ENCODE results near the gene FRMD4A.

The FRMD4A gene

DNA sequence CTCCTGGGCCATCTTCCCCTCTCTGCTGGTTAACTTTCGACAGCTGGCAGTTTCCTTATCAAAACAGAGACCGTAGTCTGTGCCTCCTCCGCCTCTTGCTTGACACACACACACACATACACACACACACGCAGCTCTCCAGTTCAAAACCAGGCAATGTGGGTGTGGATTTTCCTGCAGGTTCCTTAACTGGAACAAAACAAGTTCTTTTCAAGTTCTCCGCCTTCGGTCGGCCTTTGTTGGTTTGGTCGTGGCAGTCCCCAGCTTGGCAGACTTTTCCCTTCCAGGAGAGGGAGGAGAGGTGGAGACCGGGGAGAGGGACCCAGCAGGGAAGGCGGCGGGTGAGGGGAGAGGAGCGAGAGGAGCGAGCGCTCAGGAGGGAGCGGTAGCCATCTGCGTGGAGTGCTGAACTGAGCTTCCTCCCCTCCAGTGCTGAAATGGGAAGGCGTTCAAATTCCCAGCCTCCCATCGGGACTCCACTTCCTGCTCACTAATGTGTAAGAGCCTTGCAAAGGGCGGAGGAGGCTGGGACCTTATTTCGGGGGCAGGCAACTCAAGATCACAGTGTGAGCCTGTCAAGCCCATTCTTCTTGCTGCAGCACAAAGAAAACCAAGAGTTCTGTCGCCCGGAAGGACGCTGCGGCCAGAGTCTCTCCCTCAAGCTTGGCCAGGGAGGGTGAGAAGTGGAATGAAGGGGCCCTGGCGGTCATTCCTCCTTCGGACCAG, 623.4 kb downstream of the FRMD4A start:
- peak; percentile 87 for DNase-seq

DNA sequence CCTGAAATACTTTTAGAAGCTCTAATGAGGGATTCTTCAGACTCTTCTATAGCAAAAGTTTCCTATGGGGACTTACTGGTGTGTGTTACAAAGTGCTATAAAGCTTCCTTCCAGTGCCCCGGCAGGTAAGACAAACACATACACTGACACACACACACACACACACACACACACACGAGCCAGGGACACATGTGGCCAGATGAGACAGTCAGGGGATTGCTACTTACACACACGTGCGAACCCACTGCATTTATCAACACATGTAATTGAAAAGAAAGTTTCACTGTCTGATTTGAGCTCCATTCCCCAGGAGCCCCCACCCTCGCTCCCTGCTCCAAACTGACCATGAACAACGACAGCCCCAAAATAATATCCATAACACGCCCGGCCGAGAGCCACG, 624.1 kb downstream of the FRMD4A start:
- DNase-seq = no peak

DNA sequence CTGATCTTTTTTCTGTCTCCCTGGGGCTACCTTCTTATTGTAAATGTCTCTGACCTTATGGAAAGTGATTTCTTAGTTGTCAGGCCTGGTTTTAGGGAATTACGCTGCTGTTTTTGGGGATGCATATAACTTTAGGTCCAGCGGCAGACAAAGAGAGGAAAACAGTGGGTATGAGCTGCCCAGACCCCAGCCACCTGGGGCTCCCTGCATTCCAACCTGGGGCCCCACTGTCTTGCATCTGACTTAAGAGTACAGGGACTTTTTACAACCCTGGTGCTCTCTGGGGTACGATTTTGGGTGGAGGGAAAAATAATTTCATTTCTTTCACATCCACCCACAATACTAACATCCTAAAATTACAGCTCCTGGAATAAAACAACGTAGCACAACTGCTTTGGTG, 624.5 kb downstream of the FRMD4A start:
- DNase-seq = no peak

DNA sequence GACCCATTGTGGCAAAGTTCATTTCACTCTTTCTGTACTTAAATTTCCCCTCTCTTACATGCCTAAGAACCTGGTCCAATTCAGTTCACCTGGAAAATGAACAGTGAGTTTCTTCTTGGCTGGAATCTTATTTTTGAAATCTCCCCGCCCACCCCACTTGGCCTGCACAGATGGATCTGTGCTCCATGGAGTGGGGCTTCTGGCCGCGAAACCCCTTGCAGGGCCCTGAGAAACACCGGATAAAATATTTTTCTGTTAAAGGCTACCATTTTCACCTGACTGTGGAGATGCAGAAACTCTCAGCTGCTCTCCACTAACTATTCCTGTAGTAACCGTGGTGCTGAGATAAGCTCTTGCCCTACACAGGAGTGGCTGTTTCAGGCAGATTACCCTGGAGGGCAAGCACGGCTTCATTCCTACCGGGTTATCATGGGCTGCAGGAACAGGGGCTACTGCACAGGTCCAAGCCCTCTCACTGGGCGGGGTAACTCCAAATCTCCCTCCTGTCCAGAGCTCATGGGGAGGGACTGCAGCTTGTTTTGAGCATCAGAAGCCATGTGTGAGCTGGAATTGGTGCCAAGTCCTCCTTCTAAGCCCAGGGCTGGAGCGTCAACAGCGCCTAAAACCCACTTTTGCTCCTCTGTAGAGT, 625.1 kb downstream of the FRMD4A start:
- peak; percentile 97 for DNase-seq

DNA sequence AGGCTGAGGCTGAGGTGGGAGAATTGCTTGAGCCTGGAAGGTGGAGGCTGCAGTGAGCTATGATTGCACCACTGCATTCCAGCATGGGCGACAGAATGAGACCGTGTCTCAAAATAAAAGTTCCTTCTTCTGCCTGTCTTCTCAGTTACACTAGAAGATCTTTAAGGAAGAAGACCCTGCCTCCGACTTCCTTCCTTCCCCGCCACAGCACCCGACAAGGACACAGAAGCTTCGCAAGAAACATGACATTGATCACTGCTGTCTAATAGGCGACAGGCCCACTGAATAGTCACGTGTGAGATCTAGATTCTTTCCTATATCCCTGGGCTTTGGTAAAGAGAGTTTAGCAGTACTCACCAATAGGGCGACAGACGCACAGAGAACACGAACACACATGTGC, 625.8 kb downstream of the FRMD4A start:
- DNase-seq = peak; percentile 8

DNA sequence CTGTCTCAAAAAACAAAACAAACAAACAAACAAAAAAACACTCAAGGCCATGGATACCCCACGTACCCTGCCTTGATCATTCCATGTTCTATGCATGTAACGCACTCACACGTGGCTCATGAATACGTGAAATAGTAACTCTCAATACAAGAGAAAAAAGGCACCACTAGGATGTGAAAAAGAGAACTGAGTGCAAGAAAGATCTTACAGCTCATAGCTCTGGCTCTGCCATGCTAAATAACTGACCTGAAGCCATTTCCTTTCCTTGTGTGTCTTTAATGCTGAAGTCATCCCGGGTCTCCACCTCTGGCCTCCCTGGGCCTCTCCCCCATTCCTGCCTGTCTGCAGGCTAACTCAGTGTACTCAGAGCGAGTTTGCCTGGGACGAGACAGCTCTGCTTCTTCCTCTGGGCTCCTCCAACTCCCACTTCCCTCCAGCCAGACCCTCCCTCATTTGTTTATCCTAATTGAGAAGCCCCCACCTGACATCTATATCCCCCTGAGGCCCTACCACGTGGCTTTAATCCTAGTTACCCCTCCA, 626.7 kb downstream of the FRMD4A start:
- no peak for DNase-seq

DNA sequence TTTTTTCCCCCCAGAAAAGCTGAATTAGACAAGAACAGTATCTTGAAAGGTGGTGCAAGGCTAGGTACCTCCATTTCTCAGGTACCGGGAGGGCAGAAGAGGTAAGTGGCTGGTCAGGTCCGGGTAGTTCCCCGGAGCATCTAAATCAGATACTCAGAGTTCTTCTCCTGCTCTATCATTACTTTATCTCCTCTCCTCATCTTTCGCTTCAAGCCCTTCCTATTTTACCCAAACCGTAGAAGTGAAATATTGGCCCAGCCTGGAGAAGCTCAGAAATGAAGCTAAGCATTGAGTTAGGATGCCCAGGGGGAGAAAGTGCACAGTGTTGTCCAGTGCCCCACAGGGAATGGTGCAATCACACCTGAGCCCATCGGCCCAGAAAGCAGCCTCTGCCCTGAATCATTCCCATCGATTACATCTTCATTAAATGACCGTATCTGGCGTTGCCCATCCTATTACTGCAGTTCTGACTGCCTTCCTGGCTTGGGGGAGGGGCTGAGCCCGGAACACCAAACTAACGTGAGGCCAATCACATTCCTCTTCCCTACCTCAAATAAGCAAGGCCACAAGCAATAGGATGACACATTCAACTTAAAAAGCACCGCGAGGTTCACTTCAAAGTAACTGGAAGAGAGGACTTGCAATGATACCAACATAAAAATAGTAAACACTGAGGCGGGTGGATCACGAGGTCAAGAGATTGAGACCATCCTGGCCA, 627.5 kb downstream of the FRMD4A start:
- DNase-seq = no peak

DNA sequence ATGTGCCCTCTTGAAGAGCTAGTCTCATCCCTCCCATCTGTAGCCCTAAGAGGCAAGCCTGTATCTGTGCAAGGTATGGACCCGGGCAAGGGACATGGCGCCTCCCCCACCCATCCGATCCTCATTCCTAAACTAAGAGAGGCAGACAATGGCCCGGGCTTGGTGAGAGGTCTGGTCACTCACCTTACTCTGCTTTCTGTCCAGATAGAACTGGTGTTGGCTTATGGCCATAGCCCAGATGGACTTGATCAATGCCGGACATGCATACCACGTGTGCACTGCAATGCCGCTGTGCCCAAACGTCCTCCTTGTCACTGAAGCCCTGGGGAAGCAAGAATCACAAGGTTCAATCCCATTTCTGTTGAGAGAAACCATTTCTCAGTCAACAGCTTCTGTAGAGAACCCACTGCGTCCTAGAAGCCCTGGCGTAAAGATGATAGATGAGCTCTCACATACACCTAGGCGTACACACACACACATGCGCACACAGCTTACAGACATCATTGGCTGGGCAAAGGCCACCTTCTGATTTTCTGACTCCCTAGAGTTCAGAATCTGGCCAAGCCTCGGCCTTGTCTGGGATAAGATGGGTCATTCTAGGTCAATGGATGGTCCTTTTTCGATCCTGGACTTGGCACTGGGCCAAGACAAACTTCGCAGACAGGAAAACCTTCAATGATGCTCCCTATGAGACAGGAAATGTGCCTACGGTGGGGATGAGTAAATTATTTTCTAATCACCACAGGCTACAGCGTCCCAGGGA, 629.4 kb downstream of the FRMD4A start:
- no peak for DNase-seq

DNA sequence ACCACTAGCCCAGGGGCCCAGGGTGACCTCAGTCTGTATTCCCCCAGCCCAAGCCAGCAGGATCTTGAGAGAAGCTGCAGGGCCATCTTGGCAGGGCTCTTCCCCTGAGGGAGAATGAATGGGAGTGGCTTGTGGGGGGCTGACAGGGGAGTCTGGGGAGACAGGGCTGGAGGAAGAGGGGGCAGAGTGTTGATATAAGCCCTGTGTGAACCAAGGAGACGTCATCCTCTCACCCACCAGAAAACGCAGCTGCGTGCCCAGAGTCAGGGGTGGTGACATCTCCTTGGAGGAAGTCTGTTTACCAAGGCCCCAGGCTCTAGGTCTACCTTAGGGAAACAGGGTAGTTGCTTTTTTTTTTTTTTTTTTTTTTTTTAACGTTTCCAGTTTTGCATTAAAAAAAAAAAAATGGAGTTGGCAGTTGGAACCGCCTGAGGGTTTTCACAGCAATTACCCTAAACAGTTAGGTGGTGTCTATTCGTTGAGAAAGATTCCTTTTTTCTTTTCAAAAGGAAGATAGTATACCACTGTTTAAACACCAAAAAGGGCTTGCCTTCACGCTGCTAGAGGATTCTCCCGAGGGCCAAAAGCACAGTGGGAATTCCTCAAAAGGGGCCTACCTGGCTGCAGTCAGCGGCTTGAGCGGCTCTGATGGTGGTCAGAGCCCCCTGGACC, 630.1 kb downstream of the FRMD4A start:
- DNase-seq = no peak

DNA sequence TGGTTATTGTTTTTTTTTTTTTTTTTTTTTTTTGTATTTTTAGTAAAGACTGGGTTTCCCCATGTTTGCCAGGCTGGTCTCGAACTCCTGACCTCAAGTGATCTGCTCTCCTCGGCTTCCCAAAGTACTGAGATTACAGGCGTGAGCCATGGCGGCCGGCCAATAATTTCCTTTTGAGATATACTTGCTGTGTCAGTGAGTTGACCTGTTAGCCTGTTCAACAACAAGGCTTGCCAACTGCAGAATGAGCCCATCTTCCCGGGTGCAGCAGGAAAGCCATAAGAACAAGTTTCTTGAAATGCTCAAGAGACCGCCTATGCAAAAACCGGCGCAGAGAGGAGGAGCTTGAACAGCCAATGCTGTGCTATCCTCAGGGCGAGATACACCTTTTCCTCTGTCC, 631.5 kb downstream of the FRMD4A start:
- DNase-seq = no peak

DNA sequence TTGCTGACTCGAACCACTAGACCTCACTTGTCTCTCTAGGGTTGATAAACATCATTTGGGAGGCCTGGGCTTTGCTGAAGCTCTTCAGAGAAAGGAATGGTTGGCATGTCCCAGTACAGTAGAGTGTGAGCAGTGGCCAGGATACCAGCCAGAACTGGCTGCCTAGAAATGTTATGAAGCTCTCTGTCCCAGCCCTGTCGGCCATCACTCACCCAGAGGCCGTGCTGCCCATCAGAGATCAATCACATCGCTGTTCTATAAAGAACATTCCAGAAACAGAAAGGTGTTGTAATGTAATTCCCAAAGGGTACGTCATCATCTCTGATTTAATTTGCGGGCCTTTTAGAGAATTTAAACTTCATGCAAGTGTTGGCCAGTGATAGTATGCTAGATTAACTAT, 632.5 kb downstream of the FRMD4A start:
- DNase-seq = no peak

DNA sequence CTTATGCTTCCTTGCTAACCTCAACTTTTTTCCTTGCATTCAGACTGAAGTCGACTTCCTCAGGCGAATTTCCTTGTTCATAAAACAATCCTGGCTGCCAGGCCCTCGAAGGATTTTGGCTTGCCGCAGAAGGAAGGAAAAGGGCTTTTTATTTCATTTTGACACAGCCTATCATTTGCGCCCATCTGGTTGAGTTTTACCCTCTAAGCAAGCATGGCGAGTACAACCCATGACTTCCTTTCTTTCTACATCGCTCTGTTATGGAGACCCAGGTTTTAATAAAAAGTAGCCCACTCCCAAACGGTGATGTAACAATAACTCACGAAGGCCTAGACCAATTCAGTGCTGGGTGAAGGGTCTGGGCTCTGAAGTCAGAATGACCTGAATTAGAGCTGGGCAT, 634.7 kb downstream of the FRMD4A start:
- DNase-seq = no peak

DNA sequence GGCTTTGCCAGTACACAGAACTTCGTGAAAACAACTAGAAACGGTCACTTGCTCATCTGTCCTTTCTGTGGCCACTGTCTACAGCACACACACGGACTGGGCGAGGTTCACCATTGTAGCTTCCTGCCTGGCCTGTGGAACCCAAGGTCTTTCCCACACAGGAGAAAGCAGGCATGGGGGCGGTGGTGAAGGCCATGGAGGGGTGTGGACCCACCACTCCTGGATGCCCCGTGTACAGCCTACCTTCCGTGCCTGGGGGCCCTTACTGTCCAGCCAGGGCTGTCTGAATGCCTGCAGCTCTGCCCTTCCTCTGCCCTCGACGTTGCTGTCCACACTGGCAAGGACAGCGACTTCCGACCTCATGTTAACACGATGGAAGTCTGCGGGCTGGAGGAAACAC, 635.1 kb downstream of the FRMD4A start:
- no peak for DNase-seq

DNA sequence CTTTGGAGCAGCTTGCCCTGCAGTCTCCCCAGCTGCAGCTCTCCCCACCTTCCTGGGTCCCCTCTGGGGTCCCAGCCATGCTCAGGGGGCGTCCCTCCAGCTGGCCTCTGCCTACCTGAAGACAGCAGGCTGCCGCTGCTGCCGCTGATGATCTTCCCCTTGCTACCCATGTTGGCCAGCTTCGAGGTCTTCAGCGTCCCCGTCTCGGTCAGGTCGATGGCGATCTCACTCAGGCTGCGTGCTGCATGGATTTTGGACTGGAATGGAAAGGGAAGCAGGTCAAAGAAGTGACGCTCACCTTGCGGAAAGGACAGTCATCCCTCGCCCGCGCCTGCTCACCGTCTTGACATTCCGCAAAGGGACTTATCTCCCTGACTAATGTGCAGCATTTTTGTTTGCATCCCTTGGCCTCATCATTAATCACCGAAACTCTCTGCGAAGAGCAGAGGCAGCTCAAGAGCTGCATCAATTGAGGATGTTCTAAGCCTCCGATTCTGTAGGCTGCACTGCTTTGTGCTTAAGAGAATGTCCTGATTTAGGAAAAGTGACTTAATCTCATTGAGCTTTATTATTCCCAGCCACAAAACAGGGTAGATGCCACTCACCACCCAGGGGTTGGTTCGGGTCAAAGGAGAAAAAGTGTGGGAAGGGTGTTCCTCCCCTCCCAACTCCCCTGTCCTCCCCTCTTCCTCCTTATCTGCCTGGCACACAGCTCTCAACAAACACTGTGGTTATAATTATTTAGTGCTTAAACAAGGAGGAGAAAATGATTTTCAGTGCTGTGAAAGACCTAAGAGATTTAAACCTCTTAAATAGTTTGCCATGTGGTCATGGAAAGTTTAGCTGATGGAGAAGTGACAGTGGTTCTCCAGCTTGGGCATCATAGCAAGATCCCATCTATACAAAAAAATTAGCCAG, 636.7 kb downstream of the FRMD4A start:
- DNase-seq = peak; percentile 60

DNA sequence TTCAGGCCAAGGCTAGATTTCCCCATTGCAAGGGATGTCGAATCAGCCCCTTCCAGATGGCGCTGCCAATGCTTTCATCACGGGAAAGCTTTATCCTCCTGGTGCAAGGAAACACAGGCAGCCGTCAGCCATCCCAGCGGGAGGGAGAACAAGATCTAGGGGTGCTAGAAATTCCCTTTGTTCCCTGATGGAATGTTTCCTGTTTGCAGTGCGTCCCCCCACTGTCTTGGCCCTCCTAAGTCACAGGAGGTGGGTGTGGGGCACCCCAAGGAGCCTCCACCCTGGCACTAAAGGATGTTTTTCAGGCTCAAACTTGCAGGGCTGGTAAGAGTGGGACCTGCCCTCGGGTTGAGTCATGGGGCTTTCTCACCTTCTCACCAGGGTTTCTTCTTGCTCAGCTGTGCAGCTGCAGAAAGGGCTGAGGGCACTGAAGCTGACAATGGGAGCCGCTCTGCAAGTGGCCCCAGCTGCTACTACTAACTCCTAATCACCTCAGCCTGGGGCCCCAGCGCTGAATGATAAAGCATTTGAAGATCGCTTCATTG, 640.4 kb downstream of the FRMD4A start:
- DNase-seq = no peak

DNA sequence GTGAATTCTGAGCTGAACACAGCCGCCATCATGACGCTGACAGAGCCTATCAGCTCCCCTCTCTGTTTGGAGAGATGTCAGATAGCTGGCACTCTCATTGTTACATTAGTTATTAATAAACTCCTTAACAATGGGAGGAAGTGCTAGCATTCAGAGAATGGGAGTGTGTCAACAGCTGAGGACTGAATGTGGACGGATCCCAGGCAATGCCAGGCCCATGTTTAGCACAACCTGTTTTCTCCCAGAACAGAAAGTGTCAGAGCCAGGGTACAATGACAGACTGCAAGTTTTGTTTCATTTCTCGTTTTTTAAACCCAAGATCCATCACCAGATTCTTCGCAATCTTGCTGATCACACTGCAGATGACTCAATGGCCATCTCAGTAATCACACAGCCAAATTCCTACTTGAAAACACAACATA, 644.4 kb downstream of the FRMD4A start:
- DNase-seq = no peak

DNA sequence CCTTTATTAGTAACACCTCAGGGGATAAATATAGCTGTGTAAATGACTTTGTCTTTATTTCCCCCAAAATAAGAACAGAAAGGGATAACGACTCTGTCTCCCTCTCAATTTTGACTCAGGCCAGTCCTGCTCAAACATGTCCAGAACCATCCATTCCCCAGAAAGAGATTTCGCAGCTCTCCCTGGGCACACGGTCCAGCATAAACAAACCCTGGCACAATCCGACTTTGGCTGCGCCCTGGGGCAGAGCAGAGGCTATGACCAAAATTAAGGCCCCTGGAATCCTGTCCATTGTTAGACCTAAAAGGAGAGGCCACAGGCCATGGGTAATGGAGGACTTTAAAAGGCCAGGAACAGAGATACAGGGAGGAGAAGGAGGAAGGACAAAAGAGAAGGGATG, 644.8 kb downstream of the FRMD4A start:
- DNase-seq = no peak

DNA sequence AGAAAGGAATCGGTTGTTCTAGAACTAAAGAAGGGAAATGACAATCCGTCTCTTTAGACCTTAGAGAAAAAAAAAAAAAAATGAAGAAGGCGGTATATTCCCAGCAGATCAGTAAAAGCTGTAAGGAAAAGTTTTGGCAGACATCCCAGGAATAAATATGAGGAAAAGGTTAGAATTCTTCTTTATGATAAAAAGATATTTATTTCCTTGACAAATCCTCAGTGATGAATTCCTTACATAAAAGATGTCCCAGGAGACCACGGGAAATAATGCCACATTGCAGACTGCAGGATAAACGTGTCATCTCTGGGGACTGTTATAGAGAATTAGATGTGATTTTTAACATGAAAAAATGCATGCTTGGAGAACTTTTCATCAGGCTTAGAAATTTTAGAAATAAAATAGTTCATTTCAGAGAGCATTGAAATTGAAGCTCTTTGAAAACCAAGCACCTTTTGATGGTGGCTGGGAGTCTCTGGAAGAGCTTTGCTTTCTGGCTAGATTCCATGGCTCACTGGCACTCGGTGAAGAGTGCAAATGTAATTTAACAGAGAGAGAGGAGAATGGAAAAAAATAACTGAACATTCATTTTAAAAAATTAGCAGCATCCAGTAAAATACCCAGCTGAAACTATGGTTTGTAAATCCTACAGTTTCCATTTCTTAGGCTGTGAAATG, 645.8 kb downstream of the FRMD4A start:
- no peak for DNase-seq

DNA sequence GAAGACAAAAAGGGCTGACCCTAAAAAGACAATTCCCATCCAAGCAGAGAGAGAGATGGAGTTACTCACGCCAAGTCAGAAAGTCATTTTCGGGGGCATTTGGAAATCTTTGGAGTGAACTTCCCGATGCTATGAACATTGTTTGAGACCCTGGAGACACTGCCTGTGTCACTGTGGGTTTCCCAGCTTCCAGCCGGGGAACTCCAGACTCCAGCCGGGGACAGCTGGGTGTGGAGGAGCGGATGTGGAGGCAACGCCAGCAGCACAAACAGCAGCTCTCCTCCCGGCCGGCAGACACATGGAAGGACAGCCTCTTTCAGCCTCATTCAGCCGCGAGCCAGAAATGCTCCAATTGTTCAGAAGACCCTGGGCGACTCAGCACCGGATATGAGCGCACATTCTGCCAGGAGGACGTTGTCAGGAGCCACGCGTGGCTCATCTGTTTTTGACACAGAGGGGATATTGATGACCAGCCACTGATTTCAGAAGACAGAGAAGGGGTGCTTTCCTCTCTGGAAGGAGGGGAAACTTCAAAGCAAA, 646.4 kb downstream of the FRMD4A start:
- no peak for DNase-seq

DNA sequence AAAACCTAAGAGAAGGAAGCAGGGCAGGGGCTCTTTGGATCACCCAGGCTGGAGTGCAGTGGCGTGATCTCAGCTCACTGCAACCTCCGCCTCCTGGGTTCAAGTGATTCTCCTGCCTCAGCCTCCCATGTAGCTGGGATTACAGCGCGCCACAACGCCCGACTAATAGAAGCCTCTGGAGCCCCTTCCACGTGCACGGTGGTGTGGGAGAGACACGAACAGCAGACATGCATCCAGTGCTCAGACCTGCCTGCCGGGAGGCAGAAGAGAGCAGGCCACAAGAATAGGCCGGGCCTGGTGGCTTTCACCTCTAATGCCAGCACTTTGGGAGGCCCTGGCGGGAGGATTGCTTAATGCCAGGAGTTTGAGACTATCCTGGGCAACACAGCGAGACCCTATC, 647.7 kb downstream of the FRMD4A start:
- no peak for DNase-seq
